GM12891 (cell line): Measurements from ENCODE around the gene RNASEH2C.

Experiments used
- POLR2AphosphoS5 ChIP-seq: IDR thresholded peaks from 2 replicates; pipeline ENCODE4 v1.6.1; 2011; ENCODE audit warnings: low read depth, low read length, control low read depth
- SPI1 ChIP-seq: IDR thresholded peaks from 2 replicates; pipeline ENCODE4 v1.6.1; 2011; ENCODE audit warnings: low read depth, low read length, control low read depth
- TAF1 ChIP-seq: IDR thresholded peaks from 2 replicates; pipeline ENCODE4 v1.6.1; 2011; ENCODE audit warnings: low read depth, low read length, control low read depth

GRCh38 chr11:65730461-65730860, 9.9 kb upstream of the RNASEH2C start:
- TF ChIP-seq POLR2AphosphoS5: no peak
- no peak for TF ChIP-seq SPI1
- TF ChIP-seq TAF1: no peak
